ENCODE measurements around the gene IGF2R. TPM values are rescaled to one million over a fixed set of nuclear protein-coding genes. Genes with fewer than 3 reads are reported as not detected.

The IGF2R gene
- total RNA-seq, 1 experiment from 2014 or later, result 92.2 TPM

DNA sequence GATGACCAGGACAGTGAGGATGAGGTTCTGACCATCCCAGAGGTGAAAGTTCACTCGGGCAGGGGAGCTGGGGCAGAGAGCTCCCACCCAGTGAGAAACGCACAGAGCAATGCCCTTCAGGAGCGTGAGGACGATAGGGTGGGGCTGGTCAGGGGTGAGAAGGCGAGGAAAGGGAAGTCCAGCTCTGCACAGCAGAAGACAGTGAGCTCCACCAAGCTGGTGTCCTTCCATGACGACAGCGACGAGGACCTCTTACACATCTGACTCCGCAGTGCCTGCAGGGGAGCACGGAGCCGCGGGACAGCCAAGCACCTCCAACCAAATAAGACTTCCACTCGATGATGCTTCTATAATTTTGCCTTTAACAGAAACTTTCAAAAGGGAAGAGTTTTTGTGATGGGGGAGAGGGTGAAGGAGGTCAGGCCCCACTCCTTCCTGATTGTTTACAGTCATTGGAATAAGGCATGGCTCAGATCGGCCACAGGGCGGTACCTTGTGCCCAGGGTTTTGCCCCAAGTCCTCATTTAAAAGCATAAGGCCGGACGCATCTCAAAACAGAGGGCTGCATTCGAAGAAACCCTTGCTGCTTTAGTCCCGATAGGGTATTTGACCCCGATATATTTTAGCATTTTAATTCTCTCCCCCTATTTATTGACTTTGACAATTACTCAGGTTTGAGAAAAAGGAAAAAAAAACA lies 136.1 kb downstream of the IGF2R start:
- Histone ChIP-seq H3K4me1 (no peaks in the 10 kb centered on the region), H3K27me3 (replicated peaks; ENCODE audit: control insufficient read depth, insufficient read depth, low read length) (no peaks in the 10 kb centered on the region), H3K9me3 (no peaks in the 10 kb centered on the region), H3K4me3 (ENCODE audit: low read depth, low read length) (no peak overlapping the region), H3K36me3 (ENCODE audit: control insufficient read depth, insufficient read depth, low read length) (peaks cover 3% of the 10 kb centered on the region)
- Mint-ChIP-seq H3K4me1 (ENCODE audit: low read depth, unreplicated experiment) (no peaks in the 10 kb centered on the region), H3K4me3 (ENCODE audit: unreplicated experiment) (no peak overlapping the region), H3K36me3 (ENCODE audit: insufficient read depth, unreplicated experiment) (peaks cover 76% of the 10 kb centered on the region), H3K27me3 (ENCODE audit: insufficient read depth, unreplicated experiment) (no peaks in the 10 kb centered on the region), H3K9me3 (ENCODE audit: unreplicated experiment) (no peaks in the 10 kb centered on the region), H3K27ac (ENCODE audit: unreplicated experiment) (peak overlapping the region; percentile 10)
- ChIA-PET CTCF (no interaction called here), POLR2A (no interaction called here)
- no TSS peak for BruUV-seq (replicated peaks)
- intact Hi-C loops (cut with micrococcal nuclease; ENCODE audit: unreplicated experiment), result no loop called here
- TF ChIP-seq, protein P1, sequence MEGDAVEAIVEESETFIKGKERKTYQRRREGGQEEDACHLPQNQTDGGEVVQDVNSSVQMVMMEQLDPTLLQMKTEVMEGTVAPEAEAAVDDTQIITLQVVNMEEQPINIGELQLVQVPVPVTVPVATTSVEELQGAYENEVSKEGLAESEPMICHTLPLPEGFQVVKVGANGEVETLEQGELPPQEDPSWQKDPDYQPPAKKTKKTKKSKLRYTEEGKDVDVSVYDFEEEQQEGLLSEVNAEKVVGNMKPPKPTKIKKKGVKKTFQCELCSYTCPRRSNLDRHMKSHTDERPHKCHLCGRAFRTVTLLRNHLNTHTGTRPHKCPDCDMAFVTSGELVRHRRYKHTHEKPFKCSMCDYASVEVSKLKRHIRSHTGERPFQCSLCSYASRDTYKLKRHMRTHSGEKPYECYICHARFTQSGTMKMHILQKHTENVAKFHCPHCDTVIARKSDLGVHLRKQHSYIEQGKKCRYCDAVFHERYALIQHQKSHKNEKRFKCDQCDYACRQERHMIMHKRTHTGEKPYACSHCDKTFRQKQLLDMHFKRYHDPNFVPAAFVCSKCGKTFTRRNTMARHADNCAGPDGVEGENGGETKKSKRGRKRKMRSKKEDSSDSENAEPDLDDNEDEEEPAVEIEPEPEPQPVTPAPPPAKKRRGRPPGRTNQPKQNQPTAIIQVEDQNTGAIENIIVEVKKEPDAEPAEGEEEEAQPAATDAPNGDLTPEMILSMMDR (IDR thresholded peaks at IDR 0.05; ENCODE audit: insufficient read depth in 1 of 2, low read depth in 1 of 2, low read length in 1 of 2, severe bottlenecking in 1 of 2, unreplicated experiment in 1 of 2), result no peak
- DNase-seq, result no peak

DNA sequence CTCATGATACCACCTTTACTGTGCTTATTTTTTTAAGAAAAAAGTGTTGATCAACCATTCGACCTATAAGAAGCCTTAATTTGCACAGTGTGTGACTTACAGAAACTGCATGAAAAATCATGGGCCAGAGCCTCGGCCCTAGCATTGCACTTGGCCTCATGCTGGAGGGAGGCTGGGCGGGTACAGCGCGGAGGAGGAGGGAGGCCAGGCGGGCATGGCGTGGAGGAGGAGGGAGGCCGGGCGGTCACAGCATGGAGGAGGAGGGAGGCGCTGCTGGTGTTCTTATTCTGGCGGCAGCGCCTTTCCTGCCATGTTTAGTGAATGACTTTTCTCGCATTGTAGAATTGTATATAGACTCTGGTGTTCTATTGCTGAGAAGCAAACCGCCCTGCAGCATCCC lies 137.1 kb downstream of the IGF2R start:
- CTCF ChIA-PET, result no interaction called here
- no peaks in the 10 kb centered on the region for H3K4me1 Mint-ChIP-seq (ENCODE audit: low read depth, unreplicated experiment)
- Histone ChIP-seq H3K4me1 (no peaks in the 10 kb centered on the region), H3K9me3 (no peaks in the 10 kb centered on the region), H3K27me3 (replicated peaks; ENCODE audit: control insufficient read depth, insufficient read depth, low read length) (no peaks in the 10 kb centered on the region), H3K4me3 (ENCODE audit: low read depth, low read length) (no peak overlapping the region), H3K36me3 (ENCODE audit: control insufficient read depth, insufficient read depth, low read length) (peaks cover 3% of the 10 kb centered on the region)
- no peak overlapping the region for H3K27ac Mint-ChIP-seq (ENCODE audit: unreplicated experiment)
- H3K9me3 Mint-ChIP-seq (ENCODE audit: unreplicated experiment), result no peaks in the 10 kb centered on the region
- TF ChIP-seq, protein P1 (IDR thresholded peaks at IDR 0.05; ENCODE audit: insufficient read depth in 1 of 2, low read depth in 1 of 2, low read length in 1 of 2, severe bottlenecking in 1 of 2, unreplicated experiment in 1 of 2), result no peak
- intact Hi-C loops (cut with micrococcal nuclease; ENCODE audit: unreplicated experiment), result no loop called here
- H3K27me3 Mint-ChIP-seq (ENCODE audit: insufficient read depth, unreplicated experiment), result no peaks in the 10 kb centered on the region
- TSS peak; percentile 41 for BruUV-seq (replicated peaks)
- H3K4me3 Mint-ChIP-seq (ENCODE audit: unreplicated experiment), result no peak overlapping the region
- no peak for DNase-seq
- H3K36me3 Mint-ChIP-seq (ENCODE audit: insufficient read depth, unreplicated experiment), result peaks cover 67% of the 10 kb centered on the region
- POLR2A ChIA-PET, result no interaction called here

DNA sequence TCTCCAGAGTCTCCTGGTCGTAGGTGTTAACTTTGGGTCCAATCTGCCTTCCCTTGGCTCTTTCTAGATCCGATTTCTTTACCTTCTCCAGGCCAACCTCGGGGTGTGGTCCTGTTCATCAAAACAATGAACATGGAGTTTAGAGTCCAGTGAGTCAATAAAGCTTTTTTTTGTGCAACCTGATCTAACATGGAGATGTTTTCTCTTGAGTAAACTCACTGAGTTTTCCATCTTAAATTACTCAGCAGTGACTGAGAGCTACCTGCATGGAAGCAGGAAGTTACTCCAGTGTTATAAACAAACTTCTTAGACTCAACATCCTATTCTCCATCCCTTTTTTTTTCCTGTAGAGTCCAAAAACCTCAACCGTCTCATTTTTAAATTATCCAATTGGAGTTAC lies 137.8 kb downstream of the IGF2R start:
- intact Hi-C loops (cut with micrococcal nuclease; ENCODE audit: unreplicated experiment), result no loop called here
- no peaks in the 10 kb centered on the region for H3K27me3 ChIP-seq (replicated peaks; ENCODE audit: control insufficient read depth, insufficient read depth, low read length)
- H3K4me1 ChIP-seq, result no peaks in the 10 kb centered on the region
- CTCF ChIA-PET, result no interaction called here
- Mint-ChIP-seq H3K27ac (ENCODE audit: unreplicated experiment) (no peak overlapping the region), H3K27me3 (ENCODE audit: insufficient read depth, unreplicated experiment) (no peaks in the 10 kb centered on the region), H3K36me3 (ENCODE audit: insufficient read depth, unreplicated experiment) (peaks cover 62% of the 10 kb centered on the region), H3K4me3 (ENCODE audit: unreplicated experiment) (no peak overlapping the region), H3K4me1 (ENCODE audit: low read depth, unreplicated experiment) (no peaks in the 10 kb centered on the region), H3K9me3 (ENCODE audit: unreplicated experiment) (no peaks in the 10 kb centered on the region)
- POLR2A ChIA-PET, result no interaction called here
- no TSS peak for BruUV-seq (replicated peaks)
- no peak for DNase-seq
- peaks cover 3% of the 10 kb centered on the region for H3K36me3 ChIP-seq (ENCODE audit: control insufficient read depth, insufficient read depth, low read length)
- H3K4me3 ChIP-seq (ENCODE audit: low read depth, low read length), result no peak overlapping the region
- H3K9me3 ChIP-seq, result no peaks in the 10 kb centered on the region
- TF ChIP-seq, protein P1 (IDR thresholded peaks at IDR 0.05; ENCODE audit: insufficient read depth in 1 of 2, low read depth in 1 of 2, low read length in 1 of 2, severe bottlenecking in 1 of 2, unreplicated experiment in 1 of 2), result no peak
